OCI-LY3 (cell line): Measurements from ENCODE around the gene VPS13D.
A peak's percentile ranks its signal among the peaks of the same experiment; 100 is the strongest.

ENCODE experiments used
- H2AFZ ChIP-seq: fragments of 200-600, 300-600 bp; shearing (Covaris generic); 2 replicates; pipeline ENCODE4 v1.6.0; 2014; ENCODE audit warnings: antibody characterized with exemption, low read depth, low read length
- H3K27ac ChIP-seq: fragments of 200-600, 300-600 bp; sonication (generic); 2 replicates; pipeline ENCODE4 v1.5.1; 2014; ENCODE audit warnings: mild to moderate bottlenecking, low read length, moderate library complexity, mixed read lengths
- H3K27me3 ChIP-seq: fragments of 200-600, 300-600 bp; sonication (generic); 2 replicates; pipeline ENCODE4 v1.6.1; 2014; ENCODE audit warnings: low read depth, low read length, mixed read lengths
- H3K36me3 ChIP-seq: fragments of 200-600, 300-600 bp; sonication (generic); replicated peaks from 2 replicates; pipeline ENCODE3; 2014; ENCODE audit warnings: low read depth, low read length, mixed read lengths
- H3K4me1 ChIP-seq: fragments of 300-600, 200-600 bp; sonication (generic); 2 replicates; pipeline ENCODE4 v1.6.1; 2014; ENCODE audit warnings: low read length, mixed read lengths
- H3K4me2 ChIP-seq: fragments of 200-600, 300-600 bp; sonication (generic); 2 replicates; pipeline ENCODE4 v1.6.1; 2014; ENCODE audit warnings: low read length, mixed read lengths
- H3K4me3 ChIP-seq: fragments of 300-600, 200-600 bp; sonication (generic); 2 replicates; pipeline ENCODE4 v1.5.1; 2014; ENCODE audit warnings: antibody characterized with exemption, mild to moderate bottlenecking, low read length, moderate library complexity
- H3K79me2 ChIP-seq: fragments of 300-600, 200-600 bp; shearing (Covaris generic); 2 replicates; pipeline ENCODE4 v1.6.1; 2014; ENCODE audit warnings: mild to moderate bottlenecking, low read length, mixed read lengths
- H3K9ac ChIP-seq: fragments of 300-600, 200-600 bp; shearing (Covaris generic); 2 replicates; pipeline ENCODE4 v1.6.0; 2014; ENCODE audit warnings: mild to moderate bottlenecking, low read length, moderate library complexity
- H3K9me3 ChIP-seq: fragments of 200-600, 300-600 bp; shearing (Covaris generic); 2 replicates; pipeline ENCODE4 v1.6.1; 2014; ENCODE audit warnings: low read length, mixed read lengths; ENCODE audit not compliant: insufficient read depth
- H4K20me1 ChIP-seq: fragments of 200-600, 300-600 bp; sonication (generic); 2 replicates; pipeline ENCODE4 v1.6.1; 2016; ENCODE audit warnings: low read length, mixed read lengths; ENCODE audit not compliant: insufficient read depth
- EZH2phosphoT487 ChIP-seq: fragments of 200-600 bp; shearing (Covaris generic); IDR thresholded peaks from 2 replicates; pipeline ENCODE4 v1.6.1; 2018; ENCODE audit warnings: antibody characterized with exemption, mixed run types, low read depth
- TF ChIP-seq, protein P1 (sequence below): fragments of 200-600, 300-600 bp; sonication (generic); IDR thresholded peaks from 2 replicates; pipeline ENCODE4 v1.5.1; 2014; ENCODE audit warnings: antibody characterized with exemption, low read length, low read depth

VPS13D gene

DNA sequence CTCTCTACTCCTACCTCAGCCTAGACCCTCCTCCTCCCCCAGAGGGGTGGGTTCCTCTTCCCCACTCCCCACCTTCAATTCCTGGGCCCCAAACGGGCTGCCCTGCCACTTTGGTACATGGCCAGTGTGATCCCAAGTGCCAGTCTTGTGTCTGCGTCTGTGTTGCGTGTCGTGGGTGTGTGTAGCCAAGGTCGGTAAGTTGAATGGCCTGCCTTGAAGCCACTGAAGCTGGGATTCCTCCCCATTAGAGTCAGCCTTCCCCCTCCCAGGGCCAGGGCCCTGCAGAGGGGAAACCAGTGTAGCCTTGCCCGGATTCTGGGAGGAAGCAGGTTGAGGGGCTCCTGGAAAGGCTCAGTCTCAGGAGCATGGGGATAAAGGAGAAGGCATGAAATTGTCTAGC lies 21.6 kb upstream of the VPS13D start:
- H2AFZ ChIP-seq, result no peak overlapping the region
- no peak overlapping the region for H3K9ac ChIP-seq
- H3K36me3 ChIP-seq, result peaks cover 8% of the 10 kb centered on the region
- no peaks in the 10 kb centered on the region for H3K79me2 ChIP-seq
- H3K27ac ChIP-seq, result no peak overlapping the region
- peaks cover 24% of the 10 kb centered on the region for H3K4me1 ChIP-seq
- H3K9me3 ChIP-seq, result no peaks in the 10 kb centered on the region
- no peaks in the 10 kb centered on the region for H4K20me1 ChIP-seq
- H3K4me2 ChIP-seq, result no peak overlapping the region
- no peak overlapping the region for H3K4me3 ChIP-seq
- no peaks in the 10 kb centered on the region for H3K27me3 ChIP-seq
- TF ChIP-seq, protein P1, sequence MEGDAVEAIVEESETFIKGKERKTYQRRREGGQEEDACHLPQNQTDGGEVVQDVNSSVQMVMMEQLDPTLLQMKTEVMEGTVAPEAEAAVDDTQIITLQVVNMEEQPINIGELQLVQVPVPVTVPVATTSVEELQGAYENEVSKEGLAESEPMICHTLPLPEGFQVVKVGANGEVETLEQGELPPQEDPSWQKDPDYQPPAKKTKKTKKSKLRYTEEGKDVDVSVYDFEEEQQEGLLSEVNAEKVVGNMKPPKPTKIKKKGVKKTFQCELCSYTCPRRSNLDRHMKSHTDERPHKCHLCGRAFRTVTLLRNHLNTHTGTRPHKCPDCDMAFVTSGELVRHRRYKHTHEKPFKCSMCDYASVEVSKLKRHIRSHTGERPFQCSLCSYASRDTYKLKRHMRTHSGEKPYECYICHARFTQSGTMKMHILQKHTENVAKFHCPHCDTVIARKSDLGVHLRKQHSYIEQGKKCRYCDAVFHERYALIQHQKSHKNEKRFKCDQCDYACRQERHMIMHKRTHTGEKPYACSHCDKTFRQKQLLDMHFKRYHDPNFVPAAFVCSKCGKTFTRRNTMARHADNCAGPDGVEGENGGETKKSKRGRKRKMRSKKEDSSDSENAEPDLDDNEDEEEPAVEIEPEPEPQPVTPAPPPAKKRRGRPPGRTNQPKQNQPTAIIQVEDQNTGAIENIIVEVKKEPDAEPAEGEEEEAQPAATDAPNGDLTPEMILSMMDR, result no peak
- no peak for TF ChIP-seq EZH2phosphoT487

DNA sequence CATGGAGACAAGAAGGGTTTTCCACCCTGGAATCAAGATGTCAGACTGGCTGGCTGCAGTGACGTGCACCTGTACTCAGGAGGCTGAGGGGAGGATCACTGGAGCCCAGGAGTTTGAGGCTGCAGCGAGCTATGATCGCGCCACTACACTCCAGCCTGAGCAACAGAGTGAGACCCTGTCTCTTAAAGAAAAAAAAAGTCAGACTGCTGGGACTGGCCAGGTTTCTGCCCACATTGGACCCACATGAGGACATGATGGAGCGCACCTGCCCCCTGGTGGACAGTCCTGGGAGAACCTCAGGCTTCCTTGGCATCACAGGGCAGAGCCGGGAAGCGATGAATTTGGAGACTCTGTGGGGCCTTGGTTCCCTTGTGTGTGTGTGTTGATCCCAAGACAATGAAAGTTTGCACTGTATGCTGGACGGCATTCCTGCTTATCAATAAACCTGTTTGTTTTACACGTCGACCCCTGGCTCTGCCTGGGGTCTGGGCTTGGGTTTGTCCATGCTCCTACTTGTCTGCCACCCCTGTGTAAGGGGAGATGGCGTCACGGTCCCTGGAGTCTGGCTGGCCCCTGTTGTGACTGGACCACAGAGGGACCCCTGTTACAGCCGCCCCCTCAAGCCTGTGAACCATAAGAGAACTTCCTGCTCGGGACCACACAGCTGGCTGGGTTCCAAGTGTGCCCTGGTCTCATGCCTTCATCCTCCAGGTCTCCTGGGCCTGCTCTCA lies 20.9 kb upstream of the VPS13D start:
- no peaks in the 10 kb centered on the region for H3K79me2 ChIP-seq
- H3K4me3 ChIP-seq, result no peak overlapping the region
- H3K27ac ChIP-seq, result no peak overlapping the region
- no peaks in the 10 kb centered on the region for H3K27me3 ChIP-seq
- H3K4me2 ChIP-seq, result no peak overlapping the region
- TF ChIP-seq EZH2phosphoT487, result no peak
- TF ChIP-seq, protein P1, result peak; percentile 75
- H2AFZ ChIP-seq, result no peak overlapping the region
- H4K20me1 ChIP-seq, result no peaks in the 10 kb centered on the region
- no peak overlapping the region for H3K9ac ChIP-seq
- peaks cover 8% of the 10 kb centered on the region for H3K36me3 ChIP-seq
- H3K4me1 ChIP-seq, result peaks cover 24% of the 10 kb centered on the region
- H3K9me3 ChIP-seq, result no peaks in the 10 kb centered on the region

DNA sequence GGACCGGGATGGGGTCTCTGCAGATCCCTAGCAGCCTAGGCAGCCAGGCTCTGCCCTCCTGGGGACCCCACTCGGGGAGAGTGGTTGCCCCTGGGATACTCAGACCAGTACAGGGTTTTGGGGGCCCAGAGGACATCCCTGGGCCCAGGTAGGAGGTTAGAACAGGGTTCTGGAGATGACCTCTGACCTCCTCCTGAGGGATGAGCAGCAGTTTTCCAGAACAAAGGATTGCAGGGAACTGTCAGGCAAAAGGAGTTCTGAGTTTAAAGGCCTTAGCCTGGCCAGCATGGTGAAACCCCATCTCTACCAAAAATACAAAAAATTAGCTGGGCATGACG lies 20.4 kb upstream of the VPS13D start:
- H2AFZ ChIP-seq, result no peak overlapping the region
- no peak for TF ChIP-seq EZH2phosphoT487
- TF ChIP-seq, protein P1, result no peak
- H3K27ac ChIP-seq, result no peak overlapping the region
- H3K27me3 ChIP-seq, result no peaks in the 10 kb centered on the region
- H4K20me1 ChIP-seq, result no peaks in the 10 kb centered on the region
- H3K4me3 ChIP-seq, result no peak overlapping the region
- H3K9ac ChIP-seq, result no peak overlapping the region
- H3K9me3 ChIP-seq, result no peaks in the 10 kb centered on the region
- no peaks in the 10 kb centered on the region for H3K79me2 ChIP-seq
- H3K36me3 ChIP-seq, result peaks cover 8% of the 10 kb centered on the region
- H3K4me1 ChIP-seq, result peaks cover 24% of the 10 kb centered on the region
- no peak overlapping the region for H3K4me2 ChIP-seq

DNA sequence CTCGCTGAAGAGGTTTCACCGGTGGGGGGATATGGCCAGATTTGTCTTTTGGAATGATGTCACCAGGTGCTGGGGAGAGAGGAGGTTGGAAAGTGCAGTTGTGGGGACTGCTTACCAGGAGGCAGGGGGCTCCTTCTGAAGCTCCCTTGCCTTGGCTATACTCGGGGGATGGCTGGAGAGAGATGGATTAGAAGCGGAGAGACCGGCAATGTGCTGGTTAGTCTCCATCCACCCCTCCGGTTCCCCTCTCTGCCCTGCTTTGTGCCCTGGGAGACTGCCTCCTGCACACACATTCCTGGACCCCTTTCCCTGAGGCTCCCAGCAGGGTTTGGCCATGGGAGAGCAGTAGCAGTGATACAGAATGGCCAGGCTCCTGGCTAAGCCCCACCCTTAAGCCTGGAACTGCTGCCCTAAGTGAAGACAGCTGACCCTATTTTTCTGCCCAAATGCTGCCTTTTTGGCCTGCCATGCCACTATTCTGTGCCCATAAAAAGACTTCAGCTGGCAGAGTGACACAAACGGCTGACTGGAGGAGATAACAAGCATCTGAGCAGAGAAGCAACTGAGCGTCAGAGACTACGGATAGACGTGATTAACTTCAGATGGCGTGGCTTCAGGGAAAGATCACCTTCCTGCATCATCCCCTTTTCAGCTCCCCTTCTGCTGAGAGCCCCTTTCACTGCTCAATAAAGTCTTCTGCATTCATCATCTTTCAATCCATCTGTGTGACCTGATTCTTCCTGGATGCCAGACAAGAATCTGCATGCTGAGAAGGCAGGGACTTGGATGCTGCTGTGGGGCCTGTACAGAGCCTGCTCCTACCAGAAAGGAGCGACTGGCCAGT lies 14.5 kb upstream of the VPS13D start:
- no peak overlapping the region for H2AFZ ChIP-seq
- H3K36me3 ChIP-seq, result no peaks in the 10 kb centered on the region
- H3K4me2 ChIP-seq, result no peak overlapping the region
- peaks cover 10% of the 10 kb centered on the region for H3K4me1 ChIP-seq
- no peaks in the 10 kb centered on the region for H4K20me1 ChIP-seq
- no peak overlapping the region for H3K9ac ChIP-seq
- H3K79me2 ChIP-seq, result no peaks in the 10 kb centered on the region
- no peaks in the 10 kb centered on the region for H3K9me3 ChIP-seq
- no peak overlapping the region for H3K4me3 ChIP-seq
- TF ChIP-seq, protein P1, result no peak
- TF ChIP-seq EZH2phosphoT487, result no peak
- H3K27ac ChIP-seq, result no peak overlapping the region
- no peaks in the 10 kb centered on the region for H3K27me3 ChIP-seq
